Measurements from ENCODE around the gene ABHD11.
"Not testable (repeated sequence)": the region's sequence is repeated elsewhere in the genome, so short reads cannot be mapped to it uniquely, and the experiment has no call there.

ABHD11 gene

DNA sequence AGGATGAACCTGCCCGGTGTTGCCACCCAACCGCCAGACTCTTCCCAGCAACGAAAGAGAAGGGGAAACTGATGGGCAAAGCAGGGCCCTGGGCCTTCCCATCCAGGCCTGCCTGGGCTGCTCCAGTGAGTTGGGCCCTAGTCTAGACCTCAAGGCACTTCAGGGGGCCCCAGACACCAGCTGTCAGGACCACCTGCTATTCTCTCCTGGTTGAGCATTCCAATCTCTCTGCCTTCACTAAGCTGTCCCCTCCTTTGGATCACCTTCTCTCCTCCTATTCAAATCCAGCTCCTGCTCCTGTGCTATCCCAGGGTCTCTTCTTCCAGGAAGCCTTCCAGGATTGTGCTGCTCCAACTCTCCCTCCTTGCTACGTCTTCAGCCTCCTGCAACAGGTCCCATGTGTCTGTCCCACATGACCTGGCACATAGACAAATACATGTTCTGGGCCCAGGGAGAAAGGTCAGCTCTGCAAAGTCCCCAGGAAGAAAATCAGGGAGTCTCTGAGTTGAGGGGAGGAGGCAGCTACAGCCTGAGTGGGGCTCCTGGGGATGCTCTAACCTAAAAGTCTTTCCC is 22.2 kb downstream of the ABHD11 start:
- H3K27me3 ChIP-seq (ENCODE audit: insufficient read depth, low read length, poor library complexity), result peaks cover 2% of the 10 kb centered on the region

GRCh38 chr7:73715648-73716317 is 22.8 kb downstream of the ABHD11 start:
- no peak overlapping the region for H3K18ac ChIP-seq (ENCODE audit: low read length)
- H3K4ac ChIP-seq (ENCODE audit: low read depth, low read length), result no peak overlapping the region
- no peak overlapping the region for H2BK120ac ChIP-seq (ENCODE audit: low read depth, low read length)
- H3K56ac ChIP-seq (ENCODE audit: low read length), result no peak overlapping the region
- H3K4me1 ChIP-seq (ENCODE audit: control insufficient read depth, low read depth, low read length), result no peaks in the 10 kb centered on the region
- H2AK5ac ChIP-seq (ENCODE audit: low read length), result no peak overlapping the region
- no peak overlapping the region for H2BK5ac ChIP-seq (ENCODE audit: low read length)
- no peaks in the 10 kb centered on the region for H3K79me2 ChIP-seq (ENCODE audit: control insufficient read depth, insufficient read depth, low read length)
- H4K5ac ChIP-seq (ENCODE audit: low read length), result no peak overlapping the region
- H3K27me3 ChIP-seq (ENCODE audit: insufficient read depth, low read length, poor library complexity), result peaks cover 2% of the 10 kb centered on the region
- H3K4me2 ChIP-seq (ENCODE audit: low read length), result no peak overlapping the region
- H3K79me1 ChIP-seq (ENCODE audit: low read length), result no peaks in the 10 kb centered on the region
- H3K27ac ChIP-seq (ENCODE audit: low read depth, low read length), result no peak overlapping the region
- no peak overlapping the region for H3K9ac ChIP-seq (ENCODE audit: low read length)
- no peak overlapping the region for H3K4me3 ChIP-seq (ENCODE audit: low read length)
- H4K8ac ChIP-seq (ENCODE audit: low read depth, low read length), result no peak overlapping the region
- H3K36me3 ChIP-seq (ENCODE audit: control insufficient read depth, insufficient read depth, low read length), result no peaks in the 10 kb centered on the region
- no CpG with 5 or more reads among the region's 16 CpGs for WGBS (ENCODE audit: extremely low coverage, insufficient coverage, low lambda C conversion rate)
- no peak overlapping the region for H2BK15ac ChIP-seq (replicated peaks; ENCODE audit: low read depth)
- DNase-seq, result no peak
- no peak overlapping the region for H3K23ac ChIP-seq (ENCODE audit: low read length)

More for the DNA sequence above, 22.2 kb downstream of the ABHD11 start:
- H3K79me1 ChIP-seq (ENCODE audit: low read length), result no peaks in the 10 kb centered on the region
- no peak overlapping the region for H3K9ac ChIP-seq (ENCODE audit: low read length)
- H3K4ac ChIP-seq (ENCODE audit: low read depth, low read length), result no peak overlapping the region
- H3K4me3 ChIP-seq (ENCODE audit: low read length), result no peak overlapping the region
- no peak overlapping the region for H2BK15ac ChIP-seq (replicated peaks; ENCODE audit: low read depth)
- H4K5ac ChIP-seq (ENCODE audit: low read length), result no peak overlapping the region
- WGBS (ENCODE audit: extremely low coverage, insufficient coverage, low lambda C conversion rate), result no CpG with 5 or more reads among the region's 4 CpGs
- no peak for DNase-seq
- H2BK5ac ChIP-seq (ENCODE audit: low read length), result no peak overlapping the region
- H3K18ac ChIP-seq (ENCODE audit: low read length), result no peak overlapping the region
- no peak overlapping the region for H3K23ac ChIP-seq (ENCODE audit: low read length)
- H2BK120ac ChIP-seq (ENCODE audit: low read depth, low read length), result no peak overlapping the region
- no peaks in the 10 kb centered on the region for H3K79me2 ChIP-seq (ENCODE audit: control insufficient read depth, insufficient read depth, low read length)
- no peak overlapping the region for H4K8ac ChIP-seq (ENCODE audit: low read depth, low read length)
- H3K4me1 ChIP-seq (ENCODE audit: control insufficient read depth, low read depth, low read length), result no peaks in the 10 kb centered on the region
- no peak overlapping the region for H3K4me2 ChIP-seq (ENCODE audit: low read length)
- no peak overlapping the region for H2AK5ac ChIP-seq (ENCODE audit: low read length)
- H3K36me3 ChIP-seq (ENCODE audit: control insufficient read depth, insufficient read depth, low read length), result no peaks in the 10 kb centered on the region
- H3K27ac ChIP-seq (ENCODE audit: low read depth, low read length), result no peak overlapping the region
- H3K56ac ChIP-seq (ENCODE audit: low read length), result no peak overlapping the region

- not testable (repeated sequence) for H2BK5ac ChIP-seq (ENCODE audit: low read length); DNase-seq; H3K27ac ChIP-seq (ENCODE audit: low read depth, low read length); H4K5ac ChIP-seq (ENCODE audit: low read length); H3K36me3 ChIP-seq (ENCODE audit: control insufficient read depth, insufficient read depth, low read length); H3K4me3 ChIP-seq (ENCODE audit: low read length); H3K4me2 ChIP-seq (ENCODE audit: low read length); H3K79me1 ChIP-seq (ENCODE audit: low read length); H2BK15ac ChIP-seq (replicated peaks; ENCODE audit: low read depth); H2AK5ac ChIP-seq (ENCODE audit: low read length); H2BK120ac ChIP-seq (ENCODE audit: low read depth, low read length); H3K9ac ChIP-seq (ENCODE audit: low read length); H4K8ac ChIP-seq (ENCODE audit: low read depth, low read length); H3K27me3 ChIP-seq (ENCODE audit: insufficient read depth, low read length, poor library complexity); H3K23ac ChIP-seq (ENCODE audit: low read length); H3K18ac ChIP-seq (ENCODE audit: low read length); H3K79me2 ChIP-seq (ENCODE audit: control insufficient read depth, insufficient read depth, low read length); H3K56ac ChIP-seq (ENCODE audit: low read length); H3K4ac ChIP-seq (ENCODE audit: low read depth, low read length); H3K4me1 ChIP-seq (ENCODE audit: control insufficient read depth, low read depth, low read length)
- no CpG with 5 or more reads among the region's 6 CpGs for whole genome bisulfite sequencing (ENCODE audit: extremely low coverage, insufficient coverage, low lambda C conversion rate)
Measured at GRCh38 chr7:73713319-73713718, 25.3 kb downstream of the ABHD11 start.

DNA sequence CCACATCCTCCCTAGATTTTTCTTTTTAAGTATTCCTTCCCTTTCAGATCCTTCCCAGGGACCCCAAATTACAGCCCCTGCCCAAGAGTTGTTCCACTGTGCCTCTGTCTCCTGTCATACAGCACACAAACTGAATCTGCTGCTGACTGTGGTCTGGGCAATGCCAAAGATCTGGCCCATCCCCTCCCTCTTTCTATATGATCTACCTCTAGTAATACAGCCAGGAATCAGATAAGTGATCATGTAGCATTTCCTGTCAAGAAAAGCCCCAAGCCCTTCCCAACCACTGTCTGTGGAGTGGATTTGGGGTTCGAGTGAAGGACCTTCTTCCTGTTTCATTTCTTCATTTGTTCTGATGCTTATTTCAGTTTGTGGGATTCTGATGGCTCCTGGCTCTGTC is 25.8 kb downstream of the ABHD11 start:
- Histone ChIP-seq H3K4me1 (ENCODE audit: control insufficient read depth, low read depth, low read length) (no peaks in the 10 kb centered on the region), H3K79me2 (ENCODE audit: control insufficient read depth, insufficient read depth, low read length) (no peaks in the 10 kb centered on the region), H3K4ac (ENCODE audit: low read depth, low read length) (no peak overlapping the region), H3K4me3 (ENCODE audit: low read length) (no peak overlapping the region), H3K56ac (ENCODE audit: low read length) (no peak overlapping the region), H2BK15ac (replicated peaks; ENCODE audit: low read depth) (no peak overlapping the region), H4K5ac (ENCODE audit: low read length) (no peak overlapping the region), H2BK120ac (ENCODE audit: low read depth, low read length) (no peak overlapping the region), H3K27ac (ENCODE audit: low read depth, low read length) (no peak overlapping the region), H3K79me1 (ENCODE audit: low read length) (no peaks in the 10 kb centered on the region), H3K9ac (ENCODE audit: low read length) (no peak overlapping the region), H3K36me3 (ENCODE audit: control insufficient read depth, insufficient read depth, low read length) (no peaks in the 10 kb centered on the region), H2AK5ac (ENCODE audit: low read length) (no peak overlapping the region), H2BK5ac (ENCODE audit: low read length) (no peak overlapping the region), H3K27me3 (ENCODE audit: insufficient read depth, low read length, poor library complexity) (no peaks in the 10 kb centered on the region), H3K4me2 (ENCODE audit: low read length) (no peak overlapping the region), H4K8ac (ENCODE audit: low read depth, low read length) (no peak overlapping the region), H3K23ac (ENCODE audit: low read length) (no peak overlapping the region), H3K18ac (ENCODE audit: low read length) (no peak overlapping the region)
- DNase-seq, result no peak
- no CpG with 5 or more reads among the region's 1 CpG for WGBS (ENCODE audit: extremely low coverage, insufficient coverage, low lambda C conversion rate)

GRCh38 chr7:73708961-73709549 is 29.5 kb downstream of the ABHD11 start:
- Histone ChIP-seq H3K4me1 (ENCODE audit: control insufficient read depth, low read depth, low read length) (no peaks in the 10 kb centered on the region), H3K79me2 (ENCODE audit: control insufficient read depth, insufficient read depth, low read length) (no peaks in the 10 kb centered on the region), H3K27me3 (ENCODE audit: insufficient read depth, low read length, poor library complexity) (no peaks in the 10 kb centered on the region), H2BK120ac (ENCODE audit: low read depth, low read length) (no peak overlapping the region), H3K79me1 (ENCODE audit: low read length) (no peaks in the 10 kb centered on the region), H2AK5ac (ENCODE audit: low read length) (no peak overlapping the region), H3K56ac (ENCODE audit: low read length) (no peak overlapping the region), H3K9ac (ENCODE audit: low read length) (no peak overlapping the region), H3K36me3 (ENCODE audit: control insufficient read depth, insufficient read depth, low read length) (no peaks in the 10 kb centered on the region), H3K4ac (ENCODE audit: low read depth, low read length) (no peak overlapping the region), H3K4me3 (ENCODE audit: low read length) (no peak overlapping the region), H4K5ac (ENCODE audit: low read length) (no peak overlapping the region), H3K18ac (ENCODE audit: low read length) (no peak overlapping the region), H3K4me2 (ENCODE audit: low read length) (no peak overlapping the region), H3K23ac (ENCODE audit: low read length) (no peak overlapping the region), H3K27ac (ENCODE audit: low read depth, low read length) (no peak overlapping the region), H2BK15ac (replicated peaks; ENCODE audit: low read depth) (no peak overlapping the region), H4K8ac (ENCODE audit: low read depth, low read length) (no peak overlapping the region), H2BK5ac (ENCODE audit: low read length) (no peak overlapping the region)
- no peak for DNase-seq
- no CpG with 5 or more reads among the region's 16 CpGs for WGBS (ENCODE audit: extremely low coverage, insufficient coverage, low lambda C conversion rate)

Measured in mesendoderm (in vitro differentiated cells).